ENCODE results near the gene SMIM14. TPM values are rescaled to one million over a fixed set of nuclear protein-coding genes. Genes with fewer than 3 reads are reported as not detected.
"Not testable (repeated sequence)": the region's sequence is repeated elsewhere in the genome, so short reads cannot be mapped to it uniquely, and the experiment has no call there.

The SMIM14 gene
- total RNA-seq: 43.1 TPM
- long read RNA-seq, full-length matches to known transcripts: 350 of 369 reads
- long read RNA-seq, partial matches to known transcripts: 3 of 369 reads
- long read RNA-seq, other reads (novel, unspliced or antisense): 16 of 369 reads

GRCh38 chr4:39638354-39639239 lies at the start of gene SMIM14:
TSS of gene SMIM14 (minus strand) at chr4:39638865. CDS start at chr4:39605145, 33,720 bp downstream.
- DNase-seq (ENCODE audit: low spot score): peak; percentile 99

DNA sequence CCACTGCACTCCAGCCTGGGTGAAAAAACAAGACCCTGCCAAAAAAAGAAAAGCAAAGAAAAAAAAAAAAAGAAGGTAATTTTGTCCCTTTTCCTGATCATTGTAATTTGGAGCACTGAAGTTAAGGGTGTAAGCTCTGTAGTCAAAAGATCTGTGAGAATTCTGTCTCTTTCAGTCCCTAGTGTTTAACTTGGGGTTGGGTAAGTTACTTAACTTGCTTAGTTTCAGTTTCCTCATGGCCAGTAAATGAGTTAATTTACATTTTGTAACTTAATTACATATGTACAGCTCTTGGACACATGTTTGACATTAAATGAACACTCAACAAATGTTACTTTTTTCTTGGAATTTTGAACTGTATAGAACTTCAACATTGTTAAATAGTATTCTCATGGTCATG lies 48.3 kb upstream of the SMIM14 start:
- no peak for DNase-seq (ENCODE audit: low spot score)

GRCh38 chr4:39685990-39686389 lies 47.3 kb upstream of the SMIM14 start:
- no peak for DNase-seq (ENCODE audit: low spot score)

DNA sequence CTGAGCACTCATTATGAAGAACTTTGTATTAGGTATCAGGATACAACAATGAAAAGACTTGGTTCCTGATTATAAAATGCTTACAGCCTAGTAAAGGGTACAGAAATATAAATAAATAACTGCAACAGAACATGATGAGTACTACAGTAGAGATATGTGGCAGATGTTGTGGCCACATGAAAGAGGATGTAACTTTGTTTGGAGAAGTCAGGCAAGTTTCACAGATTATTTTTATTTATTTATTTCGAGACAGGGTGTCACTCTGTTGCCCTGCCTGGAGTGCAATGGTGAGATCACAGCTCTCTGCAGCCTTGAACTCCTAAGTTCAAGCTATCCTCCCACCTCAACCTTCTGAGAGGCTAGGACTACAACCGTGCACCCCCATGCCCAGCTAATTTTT lies 43.5 kb upstream of the SMIM14 start:
- DNase-seq (ENCODE audit: low spot score): no peak

GRCh38 chr4:39681003-39681402 lies 42.3 kb upstream of the SMIM14 start:
- DNase-seq (ENCODE audit: low spot score): not testable (repeated sequence)

DNA sequence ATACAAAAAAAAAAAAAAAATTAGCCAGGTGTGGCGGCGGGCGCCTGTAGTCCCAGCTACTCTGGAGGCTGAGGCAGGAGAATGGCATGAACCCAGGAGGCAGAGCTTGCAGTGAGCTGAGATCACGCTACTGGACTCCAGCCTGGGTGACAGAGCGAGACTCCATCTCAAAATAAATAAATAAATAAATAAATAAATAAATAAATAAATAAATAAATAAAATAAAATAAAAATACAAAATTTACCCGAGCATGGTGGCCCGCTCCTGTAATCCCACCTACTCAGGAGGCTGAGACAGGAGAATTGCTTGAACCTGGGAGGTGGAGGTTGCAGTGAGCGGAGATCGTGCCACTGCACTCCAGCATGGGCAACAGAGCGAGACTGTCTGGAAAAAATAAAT lies 37.0 kb upstream of the SMIM14 start:
- DNase-seq (ENCODE audit: low spot score): not testable (repeated sequence)

DNA sequence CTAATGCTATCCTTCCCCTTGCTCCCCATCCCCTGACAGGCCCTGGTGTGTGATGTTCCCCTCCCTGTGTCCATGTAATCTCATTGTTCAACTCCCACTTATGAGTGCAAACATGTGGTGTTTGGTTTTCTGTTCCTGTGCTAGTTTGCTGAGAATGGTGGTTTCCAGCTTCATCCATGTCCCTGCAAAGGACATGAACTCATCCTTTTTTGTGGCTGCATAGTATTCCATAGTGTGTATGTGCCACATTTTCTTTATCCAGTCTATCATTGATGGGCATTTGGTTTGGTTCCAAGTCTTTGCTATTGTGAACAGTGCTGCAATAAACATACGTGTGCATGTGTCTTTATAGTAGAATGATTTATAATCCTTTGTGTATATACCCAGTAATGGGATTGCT lies 31.6 kb upstream of the SMIM14 start:
- not testable (repeated sequence) for DNase-seq (ENCODE audit: low spot score)

DNA sequence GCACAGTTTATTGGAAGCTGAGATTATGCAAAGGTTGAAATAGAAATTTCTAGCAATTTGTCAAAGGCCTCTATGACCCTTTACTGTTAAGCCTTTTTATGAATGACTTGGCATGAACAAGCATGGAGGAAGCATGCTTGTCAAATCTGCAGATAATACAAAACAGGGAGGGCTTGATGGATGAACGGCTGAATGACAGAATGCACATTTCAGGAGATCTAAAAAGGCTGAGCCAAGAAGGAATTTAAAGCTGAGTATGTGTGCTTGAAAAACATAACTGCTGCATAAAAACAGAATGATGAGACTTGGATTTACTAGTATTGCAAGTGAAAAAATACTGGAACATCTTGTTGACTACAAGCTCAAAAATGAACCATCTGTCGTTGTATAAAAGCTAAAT lies 30.2 kb upstream of the SMIM14 start:
- no peak for DNase-seq (ENCODE audit: low spot score)

- no peak for DNase-seq (ENCODE audit: low spot score)
Observed at GRCh38 chr4:39667706-39668105, 29.0 kb upstream of the SMIM14 start.

DNA sequence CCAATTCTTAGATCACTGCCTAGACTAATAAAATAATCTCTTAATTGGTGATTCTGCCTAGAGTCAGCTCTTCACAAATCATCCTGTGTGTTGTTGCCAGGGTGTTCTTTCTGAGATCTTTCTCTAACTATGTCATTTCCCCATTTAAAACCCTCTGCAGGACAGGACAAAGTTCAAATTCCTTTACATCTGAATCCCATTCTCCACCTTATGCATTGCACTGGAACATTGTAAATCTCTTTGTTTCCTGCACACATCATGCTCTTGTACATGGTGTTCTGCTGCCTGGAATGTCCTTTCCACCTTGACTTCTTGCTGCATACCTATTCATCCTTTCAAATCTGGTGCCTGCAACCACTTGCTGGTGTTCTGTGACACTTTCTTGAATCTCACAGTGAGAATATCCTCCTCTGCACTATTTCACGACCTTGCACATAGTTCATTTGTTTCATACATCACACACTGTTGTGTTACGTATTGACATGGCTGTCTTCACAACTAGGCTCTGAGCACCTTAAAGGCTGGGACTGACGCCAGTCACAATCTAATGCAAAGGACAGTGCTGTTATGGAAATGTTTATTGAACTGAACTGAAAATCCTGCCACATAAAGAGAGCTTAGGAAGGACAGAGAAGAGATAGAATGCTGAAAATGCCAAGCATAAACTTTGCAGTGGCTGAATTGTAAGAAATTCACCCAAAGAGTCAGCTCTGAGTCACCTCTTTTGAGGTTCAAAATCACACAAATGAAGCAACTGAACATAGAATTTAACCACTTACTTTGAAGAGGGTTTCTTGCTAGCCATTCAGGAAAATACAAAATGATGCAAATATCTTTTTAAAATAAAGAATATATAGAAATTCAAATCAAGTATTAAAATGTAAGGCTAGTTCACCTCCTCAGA lies 26.4 kb upstream of the SMIM14 start:
- DNase-seq (ENCODE audit: low spot score): no peak

DNA sequence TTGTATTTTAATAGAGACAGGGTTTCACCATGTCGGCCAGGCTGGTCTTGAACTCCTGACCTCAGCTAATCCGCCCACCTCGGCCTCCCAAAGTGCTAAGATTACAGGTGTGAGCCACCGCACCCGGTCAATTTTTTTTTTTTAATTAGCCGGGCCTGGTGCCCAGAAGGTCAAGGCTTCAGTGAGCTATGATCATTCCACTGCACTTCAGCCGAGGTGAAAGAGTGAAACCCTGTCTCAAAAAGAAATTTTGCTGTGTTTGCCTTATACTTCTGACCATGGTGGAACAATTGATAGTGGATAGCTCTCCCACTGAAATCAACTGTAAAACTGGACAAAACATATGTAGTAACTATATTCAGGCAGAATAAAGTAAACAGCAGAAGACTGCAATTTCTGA lies 24.0 kb upstream of the SMIM14 start:
- no peak for DNase-seq (ENCODE audit: low spot score)

DNA sequence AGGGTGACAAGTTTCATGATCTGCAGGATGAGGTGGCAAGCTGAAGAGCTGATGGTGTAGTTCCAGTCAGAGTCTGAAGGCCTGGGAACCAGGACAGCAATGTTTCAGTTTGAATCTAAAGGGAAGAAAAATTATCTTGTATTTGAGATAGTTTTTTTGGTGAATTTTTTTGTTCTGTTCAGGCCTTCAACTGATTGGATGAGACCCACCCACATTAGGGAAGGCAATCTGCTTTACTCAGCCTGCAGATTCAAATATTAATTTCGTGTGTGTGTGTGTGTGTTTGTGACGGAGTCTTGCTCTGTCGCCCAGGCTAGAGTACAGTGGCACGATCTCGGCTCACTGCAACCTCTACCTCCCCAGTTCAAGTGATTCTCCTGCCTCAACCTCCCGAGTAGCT lies 22.1 kb upstream of the SMIM14 start:
- DNase-seq (ENCODE audit: low spot score): no peak

GRCh38 chr4:39660045-39660444 lies 21.4 kb upstream of the SMIM14 start:
- DNase-seq (ENCODE audit: low spot score): no peak

- DNase-seq (ENCODE audit: low spot score): no peak
Observed at GRCh38 chr4:39658756-39659155, 20.1 kb upstream of the SMIM14 start.

- DNase-seq (ENCODE audit: low spot score): no peak
Observed at GRCh38 chr4:39657465-39657864, 18.8 kb upstream of the SMIM14 start.

GRCh38 chr4:39656638-39657037 lies 18.0 kb upstream of the SMIM14 start:
- DNase-seq (ENCODE audit: low spot score): not testable (repeated sequence)

GRCh38 chr4:39655876-39656275 lies 17.2 kb upstream of the SMIM14 start:
- DNase-seq (ENCODE audit: low spot score): no peak

DNA sequence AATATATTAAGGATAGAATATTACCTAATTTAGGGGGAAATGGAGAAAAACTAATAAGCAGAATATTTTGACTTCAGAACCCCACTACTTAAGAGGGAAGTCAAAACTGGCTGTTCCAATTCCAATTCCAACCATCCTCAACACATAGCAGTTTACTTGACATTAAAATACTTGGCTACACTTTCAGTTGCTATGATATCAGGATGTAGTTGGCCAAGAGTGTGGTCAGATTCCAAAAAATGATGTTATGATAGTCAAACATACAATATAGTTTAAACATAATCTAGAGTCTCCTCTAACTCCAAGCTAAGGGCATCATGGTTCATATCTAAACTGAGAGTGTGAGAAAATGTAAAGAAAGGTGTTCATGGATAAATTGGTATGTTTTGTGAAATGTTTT lies 16.5 kb upstream of the SMIM14 start:
- DNase-seq (ENCODE audit: low spot score): no peak

GRCh38 chr4:39651586-39651985 lies 12.9 kb upstream of the SMIM14 start:
- not testable (repeated sequence) for DNase-seq (ENCODE audit: low spot score)

DNA sequence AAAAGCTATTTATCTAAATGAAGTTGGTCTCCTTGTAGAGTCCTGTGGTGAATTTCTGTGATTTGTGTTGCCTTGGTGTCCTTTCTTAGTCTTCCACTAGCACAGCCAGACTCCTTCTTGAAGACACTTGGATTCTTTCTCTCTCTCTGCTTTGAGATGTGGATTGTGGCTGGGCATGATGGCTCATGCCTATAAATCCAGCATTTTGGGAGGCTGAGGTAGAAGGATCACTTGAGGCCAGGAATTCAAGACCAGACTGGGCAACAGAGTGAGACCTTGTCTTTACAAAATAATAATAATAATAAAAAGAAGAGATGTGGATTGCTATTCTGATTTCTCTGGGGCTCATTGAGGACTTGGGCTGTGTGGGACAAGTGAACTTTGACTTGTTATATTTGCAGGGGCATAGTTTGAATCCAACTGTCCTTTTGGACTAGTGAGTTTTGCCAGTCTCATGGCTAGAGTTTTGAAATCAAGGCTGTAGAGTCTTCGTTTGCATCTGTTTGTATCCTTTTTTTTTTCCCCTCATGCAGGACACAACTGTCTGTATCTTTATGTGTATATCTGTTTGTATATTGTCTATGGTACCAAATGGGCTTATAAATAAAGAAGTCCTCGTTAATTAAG lies 11.1 kb upstream of the SMIM14 start:
- no peak for DNase-seq (ENCODE audit: low spot score)

GRCh38 chr4:39648827-39649558 lies 10.3 kb upstream of the SMIM14 start:
- DNase-seq (ENCODE audit: low spot score): no peak
